SJCRH30 (cell line): ENCODE results near the gene CYP4F2. TPM values are rescaled to one million over a fixed set of nuclear protein-coding genes. Genes with fewer than 3 reads are reported as not detected.
"Not testable (repeated sequence)": the region's sequence is repeated elsewhere in the genome, so short reads cannot be mapped to it uniquely, and the experiment has no call there.

ENCODE experiments used
- DNase-seq, 2 experiments: peaks; one replicate each; pipeline ENCODE4 v3.0.0-alpha.2; 2015 to 2020
- H3K27ac ChIP-seq: fragments of 250-450 bp; sonication (Bioruptor Pico); 2 replicates; pipeline ENCODE4 v1.5.1; 2020; ENCODE audit warnings: mild to moderate bottlenecking, moderate library complexity
- H3K27me3 ChIP-seq: fragments of 250-450 bp; sonication (Bioruptor Pico); 2 replicates; pipeline ENCODE4 v1.5.1; 2020; ENCODE audit warnings: mild to moderate bottlenecking, moderate library complexity
- H3K36me3 ChIP-seq: fragments of 250-450 bp; sonication (Bioruptor Pico); 2 replicates; pipeline ENCODE4 v1.5.1; 2020; ENCODE audit warnings: mild to moderate bottlenecking, moderate library complexity
- H3K4me1 ChIP-seq: fragments of 250-450 bp; sonication (Bioruptor Pico); 2 replicates; pipeline ENCODE4 v1.5.1; 2020; ENCODE audit warnings: mild to moderate bottlenecking, moderate library complexity
- H3K4me3 ChIP-seq: fragments of 250-450 bp; sonication (Bioruptor Pico); 2 replicates; pipeline ENCODE4 v1.5.1; 2020; ENCODE audit warnings: mild to moderate bottlenecking, moderate library complexity
- H3K9me3 ChIP-seq: fragments of 250-450 bp; sonication (Bioruptor Pico); replicated peaks from 2 replicates; pipeline ENCODE4 v1.5.1; 2020; ENCODE audit warnings: mild to moderate bottlenecking, moderate library complexity
- total RNA-seq: library from RNA; depleted of rRNA; stranded (reverse); fragments of >200 nt; shearing (Covaris generic); gene quantifications from 2 replicates; pipeline ENCODE4 v1.2.3, GENCODE V29; 2014

The CYP4F2 gene
- total RNA-seq, 1 experiment from 2014 or later, result not detected

DNA sequence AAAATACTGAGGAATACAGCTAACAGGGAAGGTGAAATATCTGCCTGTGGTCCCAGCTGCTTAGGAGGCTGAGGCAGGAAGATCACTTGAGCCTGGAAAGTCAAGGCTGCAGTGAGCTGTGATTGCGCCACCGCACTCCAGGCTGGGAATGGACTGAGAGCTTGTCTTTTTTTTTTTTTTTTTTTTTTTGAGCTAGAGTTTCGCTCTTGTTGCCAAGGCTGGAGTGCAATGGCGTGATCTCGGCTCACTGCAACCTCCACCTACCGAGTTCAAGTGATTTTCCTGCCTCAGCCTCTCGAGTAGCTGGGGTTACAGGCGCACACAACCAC lies 54.0 kb downstream of the CYP4F2 start:
- H3K27me3 ChIP-seq, result not testable (repeated sequence)

DNA sequence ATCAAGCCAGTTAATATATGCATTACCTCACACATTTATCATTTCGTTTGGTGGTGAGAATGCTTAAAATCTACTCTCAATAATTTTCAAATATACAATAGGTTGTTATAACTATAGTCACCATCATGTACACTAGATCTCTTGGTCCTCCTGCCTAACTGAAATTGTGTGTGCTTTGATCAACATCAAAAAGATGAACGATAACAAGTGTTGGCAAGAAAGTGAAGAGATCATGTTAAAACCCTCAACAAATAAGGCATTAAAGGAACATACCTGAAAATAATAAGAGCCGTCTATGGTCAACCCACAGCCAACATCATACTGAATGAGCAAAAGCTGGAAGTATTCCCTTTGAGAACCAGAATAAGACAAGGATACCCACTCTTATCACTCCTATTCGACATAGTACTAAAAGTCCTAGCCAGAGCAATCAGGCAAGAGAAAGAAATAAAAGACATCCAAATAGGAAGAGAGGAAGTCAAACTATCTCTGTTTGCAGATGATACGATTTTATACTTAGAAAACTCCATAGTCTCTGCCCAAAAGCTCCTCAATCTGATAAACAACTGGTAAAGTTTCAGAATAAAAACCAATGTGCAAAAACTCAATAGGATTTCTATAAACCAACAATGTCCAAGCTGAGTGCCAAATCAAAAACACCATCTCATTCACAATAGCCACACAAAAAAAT lies 54.5 kb downstream of the CYP4F2 start:
- DNase-seq, result no peak
- H3K4me1 ChIP-seq, result no peaks in the 10 kb centered on the region
- H3K36me3 ChIP-seq, result no peaks in the 10 kb centered on the region
- H3K9me3 ChIP-seq, result no peaks in the 10 kb centered on the region
- no peak overlapping the region for H3K4me3 ChIP-seq
- H3K27me3 ChIP-seq, result 0 out of 2 replicates have a peak, but pooled peaks cover 3% of the 10 kb centered on the region
- no peak overlapping the region for H3K27ac ChIP-seq

More for the DNA sequence above, 54.0 kb downstream of the CYP4F2 start:
- H3K27ac ChIP-seq, H3K4me3 ChIP-seq, H3K36me3 ChIP-seq, DNase-seq, H3K9me3 ChIP-seq, H3K4me1 ChIP-seq: not testable (repeated sequence)

DNA sequence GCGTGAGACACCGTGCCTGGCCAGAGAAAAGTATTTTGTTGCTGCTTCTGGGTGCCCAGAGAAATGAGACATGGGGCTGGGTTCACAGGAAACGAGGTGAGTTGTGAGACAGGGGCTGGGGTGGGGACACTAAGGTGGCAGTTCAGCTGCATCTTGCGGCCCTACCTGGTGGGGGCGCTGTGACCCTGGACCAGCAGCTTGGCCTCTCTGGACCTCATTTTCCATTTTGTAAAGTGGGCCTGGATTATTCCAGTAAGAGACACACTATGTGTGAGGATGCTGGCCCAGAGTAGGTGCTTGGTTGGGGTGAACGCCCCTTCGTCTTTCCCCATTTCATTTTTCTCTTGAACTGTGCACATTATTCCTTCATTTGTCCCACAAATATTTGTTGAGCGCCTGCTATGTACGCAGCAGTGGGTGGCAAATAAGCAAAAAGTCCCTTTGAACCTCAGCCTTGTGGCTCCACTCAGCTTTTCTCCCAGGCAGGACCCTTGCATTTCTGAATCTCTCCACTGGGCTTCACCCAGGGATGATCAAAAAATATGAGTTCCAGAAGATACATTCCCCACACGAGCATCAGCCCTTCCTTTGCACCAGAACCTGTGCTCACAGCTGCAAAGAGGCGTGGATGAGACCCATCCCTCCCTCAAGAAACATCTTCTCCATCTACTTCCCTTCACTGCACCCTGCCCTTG lies 55.9 kb downstream of the CYP4F2 start:
- Histone ChIP-seq H3K36me3 (no peaks in the 10 kb centered on the region), H3K9me3 (no peaks in the 10 kb centered on the region), H3K27ac (no peak overlapping the region), H3K27me3 (0 out of 2 replicates have a peak, but pooled peaks cover 3% of the 10 kb centered on the region), H3K4me1 (no peaks in the 10 kb centered on the region), H3K4me3 (no peak overlapping the region)
- peak in 1 of 2 experiments; percentile 14 for DNase-seq

DNA sequence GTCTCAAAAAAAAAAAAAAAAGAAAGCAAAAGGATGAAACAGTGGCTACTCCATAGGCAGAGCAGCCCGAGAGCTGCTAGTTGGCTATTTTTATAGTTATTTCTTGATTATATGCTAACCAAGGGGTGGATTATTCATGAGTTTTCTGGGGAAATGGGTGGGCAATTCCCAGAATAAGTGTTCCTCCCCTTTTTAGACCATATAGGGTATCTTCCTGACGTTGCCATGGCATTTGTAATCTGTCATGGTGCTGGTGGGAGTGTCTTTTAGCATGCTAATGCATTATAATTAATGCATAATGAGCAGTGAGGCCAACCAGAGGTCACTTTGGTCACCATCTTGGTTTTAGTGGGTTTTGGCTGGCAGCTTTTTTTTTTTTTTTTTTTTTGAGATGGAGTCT lies 57.0 kb downstream of the CYP4F2 start:
- Histone ChIP-seq H3K4me1 (no peaks in the 10 kb centered on the region), H3K4me3 (no peak overlapping the region), H3K27ac (no peak overlapping the region), H3K27me3 (no peaks in the 10 kb centered on the region), H3K36me3 (no peaks in the 10 kb centered on the region), H3K9me3 (no peaks in the 10 kb centered on the region)
- no peak for DNase-seq

DNA sequence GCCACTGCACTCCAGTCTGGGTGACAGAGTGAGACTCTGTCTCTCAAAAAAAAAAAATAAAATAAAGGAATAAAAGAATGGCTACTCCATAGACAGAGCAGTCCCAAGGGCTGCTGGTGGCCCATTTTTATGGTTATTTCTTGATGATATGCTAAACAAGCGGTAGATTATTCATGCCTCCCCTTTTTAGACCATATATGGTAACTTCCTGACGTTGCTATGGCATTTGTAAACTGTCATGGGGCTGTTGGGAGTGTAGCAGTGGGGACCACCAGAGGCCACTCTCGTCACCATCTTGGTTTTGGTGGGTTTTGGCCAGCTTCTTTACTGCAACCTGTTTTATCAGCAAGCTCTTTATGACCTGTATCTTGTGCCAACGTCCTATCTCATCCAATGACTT lies 58.0 kb downstream of the CYP4F2 start:
- H3K4me1 ChIP-seq, H3K4me3 ChIP-seq, H3K27me3 ChIP-seq, H3K27ac ChIP-seq, H3K36me3 ChIP-seq, DNase-seq, H3K9me3 ChIP-seq: not testable (repeated sequence)

DNA sequence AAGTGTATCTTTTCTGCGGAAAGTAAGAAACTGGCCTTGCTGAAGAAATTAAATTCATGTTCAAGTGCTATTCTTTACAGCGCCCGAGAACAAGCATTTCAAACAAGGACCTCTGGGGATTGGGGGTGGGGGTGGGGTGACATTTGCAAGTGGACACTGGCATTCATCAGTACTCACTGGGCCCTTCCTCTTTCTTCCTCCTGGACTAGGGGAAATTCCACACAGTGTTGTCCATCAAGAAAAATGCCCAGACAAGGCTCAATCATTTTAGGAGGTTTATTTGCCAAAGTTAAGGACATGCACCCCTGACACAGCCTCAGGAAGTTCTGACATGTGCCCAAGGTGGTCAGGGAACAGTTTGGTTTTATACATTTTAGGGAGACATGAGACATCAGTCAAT lies 59.5 kb downstream of the CYP4F2 start:
- no peak for DNase-seq
- H3K27me3 ChIP-seq, result no peaks in the 10 kb centered on the region
- H3K4me3 ChIP-seq, result no peak overlapping the region

DNA sequence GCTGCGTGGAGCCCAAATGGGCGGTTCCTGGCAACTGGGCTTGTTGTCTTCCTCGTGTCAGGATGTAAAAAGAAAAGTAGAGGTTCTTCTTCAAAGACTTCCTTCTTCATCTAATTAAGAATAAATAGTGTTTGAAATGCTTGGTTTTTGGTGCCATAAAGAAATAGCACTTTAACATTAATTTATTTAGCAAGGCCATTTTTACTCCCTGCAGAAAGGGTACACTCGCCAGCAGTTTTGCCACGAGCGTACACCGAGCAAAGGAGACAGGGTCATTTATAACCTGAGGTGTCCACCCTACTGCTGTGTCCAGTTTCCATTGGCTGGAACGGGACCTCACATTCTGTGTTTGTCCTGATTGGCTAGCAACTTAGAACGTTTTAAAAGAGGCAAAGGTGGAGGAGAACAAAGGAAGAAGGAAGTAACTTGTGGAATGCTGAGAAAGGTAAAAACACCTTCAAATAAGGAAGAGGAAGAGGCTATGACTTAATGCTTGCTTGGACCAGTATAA lies 60.6 kb downstream of the CYP4F2 start:
- Histone ChIP-seq H3K27me3 (no peaks in the 10 kb centered on the region), H3K4me3 (peak overlapping the region; percentile 64), H3K9me3 (no peaks in the 10 kb centered on the region), H3K36me3 (no peaks in the 10 kb centered on the region), H3K27ac (peak overlapping the region; percentile 69), H3K4me1 (no peaks in the 10 kb centered on the region)
- peak in 1 of 2 experiments; percentile 48 for DNase-seq

More for the DNA sequence above, 59.5 kb downstream of the CYP4F2 start:
- Histone ChIP-seq H3K36me3 (no peaks in the 10 kb centered on the region), H3K4me1 (no peaks in the 10 kb centered on the region), H3K9me3 (no peaks in the 10 kb centered on the region), H3K27ac (no peak overlapping the region)

DNA sequence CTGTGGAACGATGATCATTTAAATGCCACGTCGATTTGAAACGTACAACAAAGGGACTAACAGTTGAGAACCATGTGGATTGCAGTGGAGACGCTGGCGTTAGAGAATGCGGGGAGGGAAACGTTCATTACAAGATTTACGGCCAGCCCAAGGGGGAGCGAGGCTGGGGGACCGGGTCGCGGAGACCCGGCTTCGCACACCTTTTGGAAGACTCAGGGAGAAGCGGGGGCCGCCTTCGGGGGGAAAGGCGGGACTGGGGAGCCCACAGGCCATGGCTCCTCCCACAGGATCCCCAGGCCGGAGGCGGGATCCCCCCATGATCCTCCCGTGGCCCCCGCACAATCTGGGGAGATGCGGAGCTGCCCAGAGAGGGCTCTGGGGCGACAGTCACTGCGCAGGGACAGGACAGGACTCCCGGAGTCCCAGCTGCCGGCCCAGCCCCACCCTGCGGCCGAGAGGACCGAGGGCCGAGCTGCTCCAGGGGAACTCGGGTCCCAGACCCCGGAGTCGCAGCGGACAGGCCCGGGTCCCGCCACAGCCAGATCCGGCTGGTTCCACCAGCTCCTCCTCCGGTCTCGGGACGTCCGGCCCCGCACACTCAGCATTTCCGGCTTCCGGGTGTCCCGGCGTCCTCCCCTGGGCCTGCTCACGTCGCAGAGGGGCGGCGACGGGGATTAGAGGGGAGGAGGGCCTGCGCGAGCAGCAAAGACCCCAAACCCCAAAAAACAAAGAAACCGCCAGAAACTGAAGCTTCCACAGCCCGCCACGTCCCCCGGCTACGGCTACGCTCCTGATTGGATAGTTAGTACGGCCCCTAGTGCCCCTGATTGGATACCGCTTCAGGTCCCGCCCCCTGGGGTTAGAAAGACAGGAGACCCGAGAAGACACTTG lies 61.3 kb downstream of the CYP4F2 start:
- Histone ChIP-seq H3K36me3 (no peaks in the 10 kb centered on the region), H3K4me1 (no peaks in the 10 kb centered on the region), H3K4me3 (peak overlapping the region; percentile 64), H3K27me3 (no peaks in the 10 kb centered on the region), H3K9me3 (no peaks in the 10 kb centered on the region), H3K27ac (peak overlapping the region; percentile 69)
- DNase-seq, result peak; percentile 95 to 97

DNA sequence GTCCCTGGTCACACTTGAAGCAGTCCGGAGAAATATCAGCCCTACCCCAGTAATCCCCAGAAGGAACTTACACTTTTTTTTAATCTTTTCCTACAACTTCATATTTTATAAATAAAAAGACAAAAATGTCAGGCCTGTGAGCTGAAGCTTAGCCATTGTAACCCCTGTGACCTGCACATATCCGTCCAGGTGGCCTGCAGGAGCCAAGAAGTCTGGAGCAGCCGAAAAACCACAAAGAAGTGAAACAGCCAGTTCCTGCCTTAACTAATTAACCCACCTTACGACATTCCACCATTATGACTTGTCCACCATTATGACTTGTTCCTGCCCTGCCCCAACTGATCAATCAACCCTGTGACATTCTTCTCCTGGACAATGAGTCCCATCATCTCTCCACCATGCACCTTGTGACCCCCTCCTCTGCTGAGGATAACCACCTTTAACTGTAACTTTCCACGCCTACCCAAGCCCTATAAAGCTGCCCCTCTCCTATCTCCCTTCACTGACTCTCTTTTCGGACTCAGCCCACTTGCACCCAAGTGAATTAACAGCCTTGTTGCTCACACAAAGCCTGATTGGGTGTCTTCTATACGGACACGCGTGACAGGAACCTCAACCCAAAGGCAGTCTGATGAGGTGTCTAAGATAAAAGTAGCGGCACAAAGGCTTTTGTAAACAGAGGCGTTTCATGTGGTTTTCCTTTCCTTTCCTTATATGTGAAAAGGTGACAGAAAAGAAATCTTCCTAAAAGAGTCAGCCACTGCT lies 62.1 kb downstream of the CYP4F2 start:
- Histone ChIP-seq H3K4me3 (peak overlapping the region; percentile 64), H3K27ac (peak overlapping the region; percentile 69)
- H3K27me3 ChIP-seq, H3K9me3 ChIP-seq, H3K36me3 ChIP-seq, H3K4me1 ChIP-seq: not testable (repeated sequence)
- peak in 1 of 2 experiments; percentile 9 for DNase-seq

DNA sequence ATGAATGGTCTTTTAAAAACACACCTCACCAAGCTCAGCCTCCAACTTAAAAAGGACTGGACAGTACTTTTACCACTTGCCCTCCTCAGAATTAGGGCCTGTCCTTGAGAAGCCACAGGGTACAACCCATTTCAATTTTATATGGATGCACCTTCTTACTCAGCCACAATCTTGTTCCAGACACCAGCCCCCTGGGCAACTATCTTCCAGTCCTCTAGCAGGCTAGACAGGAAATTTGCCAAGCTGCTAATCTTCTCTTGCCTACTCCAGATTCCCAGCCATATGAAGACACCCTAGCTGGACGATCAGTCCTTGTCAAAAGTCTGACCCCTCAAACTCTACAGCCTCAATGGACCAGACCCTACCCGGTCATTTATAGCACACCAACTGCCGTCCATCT lies 63.6 kb downstream of the CYP4F2 start:
- not testable (repeated sequence) for H3K4me3 ChIP-seq, H3K27me3 ChIP-seq, DNase-seq, H3K36me3 ChIP-seq, H3K4me1 ChIP-seq, H3K9me3 ChIP-seq, H3K27ac ChIP-seq

DNA sequence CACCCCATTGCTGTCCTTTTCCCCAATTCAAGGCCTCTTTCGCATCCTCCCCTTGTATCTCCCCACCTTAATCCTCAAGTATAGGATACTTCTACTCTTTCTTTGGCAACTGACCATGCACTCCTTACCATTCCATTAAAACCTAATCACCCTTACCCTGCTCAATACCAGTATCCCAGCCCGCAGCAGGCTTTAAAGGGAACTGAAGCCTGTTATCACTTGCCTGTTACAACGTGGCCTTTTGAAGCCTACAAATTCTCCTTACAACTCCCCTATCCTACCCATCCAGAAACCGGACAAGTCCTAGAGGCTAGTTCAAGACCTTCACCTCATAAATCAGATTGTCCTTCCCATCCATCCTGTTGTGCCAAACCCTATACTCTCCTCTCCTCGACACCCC lies 66.2 kb downstream of the CYP4F2 start:
- Histone ChIP-seq H3K27ac (no peak overlapping the region), H3K9me3 (no peaks in the 10 kb centered on the region), H3K36me3 (no peaks in the 10 kb centered on the region), H3K4me3 (no peak overlapping the region), H3K27me3 (no peaks in the 10 kb centered on the region; the same call in 1 of the 2 replicates), H3K4me1 (no peaks in the 10 kb centered on the region)
- no peak for DNase-seq

DNA sequence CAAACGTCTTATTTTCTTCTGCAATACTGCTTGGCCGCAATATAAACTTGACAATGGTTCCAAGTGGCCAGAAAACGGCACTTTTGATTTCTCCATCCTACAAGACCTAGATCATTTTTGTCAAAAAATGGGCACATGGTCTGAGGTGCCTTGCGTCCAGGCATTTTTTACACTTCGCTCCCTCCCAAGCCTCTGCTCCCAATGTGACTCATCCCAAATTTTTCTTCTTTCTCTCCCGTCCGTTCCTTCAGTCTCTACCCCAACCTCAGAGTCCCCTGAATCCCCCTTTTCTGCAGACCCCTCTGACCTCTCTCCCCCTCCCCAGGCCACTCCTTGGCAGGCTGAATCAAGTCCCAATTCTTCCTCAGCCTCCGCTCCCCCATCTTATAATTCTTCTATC lies 68.1 kb downstream of the CYP4F2 start:
- no peaks in the 10 kb centered on the region for H3K4me1 ChIP-seq
- H3K27me3 ChIP-seq, result no peaks in the 10 kb centered on the region; the same call in 1 of the 2 replicates
- H3K9me3 ChIP-seq, result no peaks in the 10 kb centered on the region
- H3K27ac ChIP-seq, result no peak overlapping the region
- DNase-seq, result no peak
- H3K4me3 ChIP-seq, result no peak overlapping the region
- no peaks in the 10 kb centered on the region for H3K36me3 ChIP-seq

DNA sequence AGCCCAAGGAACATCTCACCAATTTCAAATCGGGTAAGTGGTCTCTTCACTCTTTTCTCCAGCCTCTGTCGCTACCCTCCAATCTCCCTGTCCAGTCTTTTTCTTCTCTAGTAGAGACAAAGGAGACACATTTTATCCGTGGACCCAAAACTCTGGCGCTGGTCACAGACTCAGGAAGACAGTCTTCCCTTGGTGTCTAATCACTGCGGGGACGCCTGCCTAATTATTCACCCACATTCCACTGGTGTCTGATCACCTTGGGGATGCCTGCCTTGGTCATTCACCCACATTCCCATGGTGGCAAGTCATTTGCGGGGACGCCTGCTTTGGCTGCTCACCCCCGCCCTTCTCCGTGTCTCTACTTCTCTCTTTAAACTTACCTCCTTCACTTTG lies 68.6 kb downstream of the CYP4F2 start:
- no peak for DNase-seq
- H3K36me3 ChIP-seq, result no peaks in the 10 kb centered on the region
- H3K27ac ChIP-seq, result no peak overlapping the region
- no peak overlapping the region for H3K4me3 ChIP-seq
- H3K4me1 ChIP-seq, result no peaks in the 10 kb centered on the region
- no peaks in the 10 kb centered on the region for H3K9me3 ChIP-seq
- H3K27me3 ChIP-seq, result no peaks in the 10 kb centered on the region; the same call in 1 of the 2 replicates

DNA sequence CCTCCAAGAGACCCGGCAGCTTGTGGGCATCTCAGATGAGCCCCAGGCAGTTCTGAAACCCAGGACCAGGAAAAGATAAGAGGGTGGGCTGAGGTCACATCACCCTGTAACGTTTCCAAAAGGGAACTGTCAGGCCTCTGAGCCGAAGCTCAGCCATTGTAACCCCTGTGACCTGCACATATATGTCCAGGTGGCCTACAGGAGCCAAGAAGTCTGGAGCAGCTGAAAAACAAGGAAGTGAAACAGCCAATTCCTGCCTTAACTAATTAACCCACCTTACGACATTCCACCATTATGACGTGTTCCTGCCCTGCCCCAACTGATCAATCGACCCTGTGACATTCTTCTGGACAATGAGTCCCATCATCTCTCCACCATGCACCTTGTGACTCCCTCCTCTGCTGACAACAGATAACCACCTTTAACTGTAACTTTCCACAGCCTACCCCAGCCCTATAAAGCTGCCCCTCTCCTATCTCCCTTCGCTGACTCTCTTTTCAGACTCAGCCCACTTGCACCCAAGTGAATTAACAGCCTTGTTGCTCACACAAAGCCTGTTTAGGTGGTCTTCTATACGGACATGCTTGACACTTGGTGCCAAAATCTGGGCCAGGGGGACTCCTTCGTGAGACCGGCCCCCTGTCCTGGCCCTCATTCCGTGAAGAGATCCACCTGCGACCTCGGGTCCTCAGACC lies 69.1 kb downstream of the CYP4F2 start:
- not testable (repeated sequence) for H3K4me1 ChIP-seq, H3K27ac ChIP-seq, H3K27me3 ChIP-seq, H3K4me3 ChIP-seq, H3K36me3 ChIP-seq, H3K9me3 ChIP-seq, DNase-seq
